PC-3 (cell line): ENCODE data around the gene AGTR1.

Experiments used
- EZH2phosphoT487 ChIP-seq: fragments of 300-600 bp; sonication (generic); IDR thresholded peaks from 2 replicates; pipeline ENCODE4 v1.6.1; 2018; ENCODE audit warnings: mild to moderate bottlenecking, antibody characterized with exemption, low read length, borderline replicate concordance
- TF ChIP-seq, protein P1 (sequence below): fragments of 300-600 bp; sonication (generic); conservative IDR thresholded peaks from 2 replicates; pipeline ENCODE4 v1.5.1; 2017; ENCODE audit warnings: antibody characterized with exemption, low read depth, mild to moderate bottlenecking, low read length

DNA sequence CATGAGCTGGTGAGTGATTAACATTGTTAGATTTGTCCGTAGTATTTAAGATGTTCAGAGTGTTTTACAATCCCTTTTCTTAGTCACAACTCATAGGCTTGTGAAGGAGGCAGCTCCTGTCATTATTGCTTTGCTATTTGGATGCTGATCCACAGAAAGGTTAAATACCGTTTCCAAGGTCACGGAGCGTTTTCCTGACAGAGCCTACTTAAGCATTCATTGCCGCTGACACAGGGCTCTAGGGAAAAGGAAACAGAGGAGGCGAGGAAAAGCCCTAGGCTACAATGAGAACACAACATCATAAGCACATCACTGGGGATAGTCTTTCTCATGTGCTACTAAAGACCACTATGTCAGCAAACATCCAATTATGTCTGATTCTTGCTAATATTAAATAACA is 91.4 kb downstream of the AGTR1 start:
- TF ChIP-seq, protein P1, sequence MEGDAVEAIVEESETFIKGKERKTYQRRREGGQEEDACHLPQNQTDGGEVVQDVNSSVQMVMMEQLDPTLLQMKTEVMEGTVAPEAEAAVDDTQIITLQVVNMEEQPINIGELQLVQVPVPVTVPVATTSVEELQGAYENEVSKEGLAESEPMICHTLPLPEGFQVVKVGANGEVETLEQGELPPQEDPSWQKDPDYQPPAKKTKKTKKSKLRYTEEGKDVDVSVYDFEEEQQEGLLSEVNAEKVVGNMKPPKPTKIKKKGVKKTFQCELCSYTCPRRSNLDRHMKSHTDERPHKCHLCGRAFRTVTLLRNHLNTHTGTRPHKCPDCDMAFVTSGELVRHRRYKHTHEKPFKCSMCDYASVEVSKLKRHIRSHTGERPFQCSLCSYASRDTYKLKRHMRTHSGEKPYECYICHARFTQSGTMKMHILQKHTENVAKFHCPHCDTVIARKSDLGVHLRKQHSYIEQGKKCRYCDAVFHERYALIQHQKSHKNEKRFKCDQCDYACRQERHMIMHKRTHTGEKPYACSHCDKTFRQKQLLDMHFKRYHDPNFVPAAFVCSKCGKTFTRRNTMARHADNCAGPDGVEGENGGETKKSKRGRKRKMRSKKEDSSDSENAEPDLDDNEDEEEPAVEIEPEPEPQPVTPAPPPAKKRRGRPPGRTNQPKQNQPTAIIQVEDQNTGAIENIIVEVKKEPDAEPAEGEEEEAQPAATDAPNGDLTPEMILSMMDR = no peak
- no peak for TF ChIP-seq EZH2phosphoT487
